PC-9 (cell line): ENCODE results near the gene ZFHX3.

Experiments
- CTCF ChIP-seq: fragments of 200-600 bp; sonication (generic); conservative IDR thresholded peaks from 2 replicates; pipeline ENCODE4 v1.6.1; 2017; ENCODE audit warnings: mixed run types, antibody characterized with exemption, mild to moderate bottlenecking, moderate library complexity
- EZH2 ChIP-seq: fragments of 200-600 bp; sonication (generic); IDR thresholded peaks from 2 replicates; pipeline ENCODE4 v1.8.0; 2017; ENCODE audit warnings: antibody characterized with exemption, low read depth

DNA sequence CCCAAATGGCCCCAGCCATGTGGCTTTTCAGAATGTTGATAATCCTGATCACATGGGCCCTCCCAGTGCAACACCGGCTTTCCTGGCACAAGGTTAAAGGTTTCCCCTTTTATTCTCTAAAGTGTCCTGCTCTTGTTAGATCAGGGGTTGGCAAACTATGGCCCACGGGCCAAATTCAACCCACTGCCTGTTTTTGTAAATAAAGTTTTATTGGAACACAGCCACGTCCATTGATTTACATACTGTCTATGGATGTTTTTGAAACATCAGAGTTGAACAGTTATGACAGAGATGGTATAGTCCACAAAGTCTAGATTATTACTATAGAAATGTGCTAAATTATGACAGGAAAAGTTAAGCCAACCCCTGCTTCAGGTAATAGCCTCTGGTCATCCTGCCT lies 157.3 kb downstream of the ZFHX3 start:
- no peak for TF ChIP-seq CTCF
- TF ChIP-seq EZH2 = no peak
